T47D (cell line): ENCODE measurements around the gene KRTAP16-1.
"Not testable (repeated sequence)": the region's sequence is repeated elsewhere in the genome, so short reads cannot be mapped to it uniquely, and the experiment has no call there.

Experiments used
- DNase-seq, 2 experiments: peaks; one replicate each; pipeline versions ENCODE4 v3.0.0 to v3.0.0-alpha.2; 2011 to 2012; ENCODE audit warnings: low read depth in 1 of 2, low spot score in 1 of 2
- JUND ChIP-seq: IDR thresholded peaks from 2 replicates; pipeline ENCODE4 v1.6.1; 2012; ENCODE audit warnings: low read depth
- in situ Hi-C: cut with HindIII; loops from 2 replicates; pipeline ENCODE4 v1.10.0; 2016; ENCODE audit warnings: low sequenced_read_pairs, low pct_unique_long_range_greater_than_20kb

The KRTAP16-1 gene

GRCh38 chr17:41308918-41309359, at the start of gene KRTAP16-1:
KRTAP16-1 (minus strand) TSS chr17:41309309; CDS start chr17:41309253, 56 bp downstream.
- in situ Hi-C loops, result no loop called here
- TF ChIP-seq JUND, result no peak
- DNase-seq, result no peak

- no peak for DNase-seq
- in situ Hi-C loops, result no loop called here
Measured at GRCh38 chr17:41354536-41354935, 45.4 kb upstream of the KRTAP16-1 start.

GRCh38 chr17:41352597-41353366, 43.7 kb upstream of the KRTAP16-1 start:
- peak in 1 of 2 experiments; percentile 57 for DNase-seq
- in situ Hi-C loops, result no loop called here
- TF ChIP-seq JUND, result no peak

More at GRCh38 chr17:41354536-41354935, 45.4 kb upstream of the KRTAP16-1 start:
- TF ChIP-seq JUND, result no peak

- no peak for DNase-seq
- TF ChIP-seq JUND, result no peak
- in situ Hi-C loops, result no loop called here
Measured at GRCh38 chr17:41351177-41351576, 42.1 kb upstream of the KRTAP16-1 start.

GRCh38 chr17:41350381-41350878, 41.3 kb upstream of the KRTAP16-1 start, which contains the start of gene KRT33A:
KRT33A (minus strand) TSS chr17:41350828; CDS start chr17:41350767, 61 bp downstream.
- DNase-seq, in situ Hi-C loops: not testable (repeated sequence)

- TF ChIP-seq JUND, result no peak
- in situ Hi-C loops, result no loop called here
- DNase-seq, result peak in 1 of 2 experiments; percentile 61
Measured at GRCh38 chr17:41347869-41348760, 39.0 kb upstream of the KRTAP16-1 start.

- DNase-seq, in situ Hi-C loops: not testable (repeated sequence)
Measured at GRCh38 chr17:41346421-41346820, 37.3 kb upstream of the KRTAP16-1 start.

- no peak for TF ChIP-seq JUND
- in situ Hi-C loops, result no loop called here
- no peak for DNase-seq
Measured at GRCh38 chr17:41345992-41346391, 36.9 kb upstream of the KRTAP16-1 start.

GRCh38 chr17:41343029-41343428, 33.9 kb upstream of the KRTAP16-1 start:
- in situ Hi-C loops, result no loop called here
- no peak for DNase-seq
- TF ChIP-seq JUND, result no peak

- DNase-seq, result peak in 1 of 2 experiments; percentile 46
- in situ Hi-C loops, result no loop called here
- no peak for TF ChIP-seq JUND
Measured at GRCh38 chr17:41340934-41341861, 32.1 kb upstream of the KRTAP16-1 start.

- no peak for TF ChIP-seq JUND
- in situ Hi-C loops, result no loop called here
- DNase-seq, result peak in 1 of 2 experiments; percentile 36
Measured at GRCh38 chr17:41340494-41340893, 31.4 kb upstream of the KRTAP16-1 start.
